ENCODE data around the gene PTPRN2.
"Not testable (repeated sequence)": the region's sequence is repeated elsewhere in the genome, so short reads cannot be mapped to it uniquely, and the experiment has no call there.

The PTPRN2 gene

GRCh38 chr7:157861031-157861491 lies 726.6 kb downstream of the PTPRN2 start:
- no peak for DNase-seq

- DNase-seq, result no peak
Observed at GRCh38 chr7:157860406-157860805, 727.2 kb downstream of the PTPRN2 start.

GRCh38 chr7:157859915-157860314 lies 727.7 kb downstream of the PTPRN2 start:
- no peak for DNase-seq

- no peak for DNase-seq
Observed at GRCh38 chr7:157857578-157858075, 730.0 kb downstream of the PTPRN2 start.

- no peak for DNase-seq
Observed at GRCh38 chr7:157856873-157857577, 730.6 kb downstream of the PTPRN2 start.

- no peak for DNase-seq
Observed at GRCh38 chr7:157855452-157856213, 732.0 kb downstream of the PTPRN2 start.

GRCh38 chr7:157855016-157855415 lies 732.6 kb downstream of the PTPRN2 start:
- no peak for DNase-seq

- DNase-seq, result no peak
Observed at GRCh38 chr7:157854066-157854891, 733.3 kb downstream of the PTPRN2 start.

- no peak for DNase-seq
Observed at GRCh38 chr7:157853789-157854065, 733.9 kb downstream of the PTPRN2 start.

- no peak for DNase-seq
Observed at GRCh38 chr7:157853076-157853788, 734.4 kb downstream of the PTPRN2 start.

- DNase-seq, result no peak
Observed at GRCh38 chr7:157851501-157852067, 736.0 kb downstream of the PTPRN2 start.

- no peak for DNase-seq
Observed at GRCh38 chr7:157850481-157851444, 736.9 kb downstream of the PTPRN2 start.

GRCh38 chr7:157849726-157850125 lies 737.9 kb downstream of the PTPRN2 start:
- DNase-seq, result no peak

GRCh38 chr7:157849341-157849596 lies 738.4 kb downstream of the PTPRN2 start:
- no peak for DNase-seq

GRCh38 chr7:157848508-157849340 lies 738.9 kb downstream of the PTPRN2 start:
- no peak for DNase-seq

- not testable (repeated sequence) for DNase-seq
Observed at GRCh38 chr7:157847756-157848487, 739.7 kb downstream of the PTPRN2 start.

GRCh38 chr7:157846746-157847145 lies 740.9 kb downstream of the PTPRN2 start:
- DNase-seq, result not testable (repeated sequence)

- no peak for DNase-seq
Observed at GRCh38 chr7:157846271-157846670, 741.4 kb downstream of the PTPRN2 start.

- DNase-seq, result no peak
Observed at GRCh38 chr7:157845203-157845835, 742.3 kb downstream of the PTPRN2 start.
